Tibial nerve (tissue), 3 donors: Measurements from ENCODE around the gene CCND3.

Experiments
- POLR2A ChIP-seq, 2 donors: fragments of 450-650 bp; IDR thresholded peaks; one replicate each; pipeline ENCODE4 v1.6.1; 2017; ENCODE audit warnings: antibody characterized with exemption in 2 of 2, mild to moderate bottlenecking in 2 of 2, moderate library complexity in 2 of 2
- TF ChIP-seq, protein P1 (sequence below), 5 experiments: fragments of 200-600 bp in 3 of 5; fragments of 450-650 bp in 2 of 5; sonication (generic) in 3 of 5; IDR thresholded peaks; one replicate each; pipeline ENCODE4 v1.5.1; 2016 to 2019; ENCODE audit warnings: antibody characterized with exemption in 5 of 5, mild to moderate bottlenecking in 3 of 5, moderate library complexity in 2 of 5

GRCh38 chr6:41943456-41943855 is 1.8 kb upstream of the CCND3 start:
- TF ChIP-seq, protein P1, sequence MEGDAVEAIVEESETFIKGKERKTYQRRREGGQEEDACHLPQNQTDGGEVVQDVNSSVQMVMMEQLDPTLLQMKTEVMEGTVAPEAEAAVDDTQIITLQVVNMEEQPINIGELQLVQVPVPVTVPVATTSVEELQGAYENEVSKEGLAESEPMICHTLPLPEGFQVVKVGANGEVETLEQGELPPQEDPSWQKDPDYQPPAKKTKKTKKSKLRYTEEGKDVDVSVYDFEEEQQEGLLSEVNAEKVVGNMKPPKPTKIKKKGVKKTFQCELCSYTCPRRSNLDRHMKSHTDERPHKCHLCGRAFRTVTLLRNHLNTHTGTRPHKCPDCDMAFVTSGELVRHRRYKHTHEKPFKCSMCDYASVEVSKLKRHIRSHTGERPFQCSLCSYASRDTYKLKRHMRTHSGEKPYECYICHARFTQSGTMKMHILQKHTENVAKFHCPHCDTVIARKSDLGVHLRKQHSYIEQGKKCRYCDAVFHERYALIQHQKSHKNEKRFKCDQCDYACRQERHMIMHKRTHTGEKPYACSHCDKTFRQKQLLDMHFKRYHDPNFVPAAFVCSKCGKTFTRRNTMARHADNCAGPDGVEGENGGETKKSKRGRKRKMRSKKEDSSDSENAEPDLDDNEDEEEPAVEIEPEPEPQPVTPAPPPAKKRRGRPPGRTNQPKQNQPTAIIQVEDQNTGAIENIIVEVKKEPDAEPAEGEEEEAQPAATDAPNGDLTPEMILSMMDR (IDR thresholded peaks at IDR 0.05): no peak
- no peak for TF ChIP-seq POLR2A (IDR thresholded peaks at IDR 0.05)
